HG02610 (cell line): ENCODE data around the gene CNR2.
"Not testable (repeated sequence)": the region's sequence is repeated elsewhere in the genome, so short reads cannot be mapped to it uniquely, and the experiment has no call there.

Source experiments
- ATAC-seq: cut with Tn5 transposase; IDR thresholded peaks from one replicate; pipeline ENCODE4 v1.9.1; 2021; ENCODE audit warnings: mild to moderate bottlenecking, moderate library complexity; ENCODE audit not compliant: unreplicated experiment

CNR2 gene

GRCh38 chr1:23838401-23838866, 74.7 kb downstream of the CNR2 start:
- peak; percentile 62 for ATAC-seq

GRCh38 chr1:23837908-23838307, 75.3 kb downstream of the CNR2 start:
- no peak for ATAC-seq

GRCh38 chr1:23836037-23836436, 77.1 kb downstream of the CNR2 start:
- ATAC-seq, result no peak

- ATAC-seq, result not testable (repeated sequence)
Measured at GRCh38 chr1:23834156-23834555, 79.0 kb downstream of the CNR2 start.

- ATAC-seq, result no peak
Measured at GRCh38 chr1:23827717-23828116, 85.4 kb downstream of the CNR2 start.

GRCh38 chr1:23826590-23826989, 86.6 kb downstream of the CNR2 start:
- not testable (repeated sequence) for ATAC-seq

- peak; percentile 41 for ATAC-seq
Measured at GRCh38 chr1:23825762-23826522, 87.2 kb downstream of the CNR2 start.

- peak; percentile 82 for ATAC-seq
Measured at GRCh38 chr1:23825076-23825761, 87.9 kb downstream of the CNR2 start, which contains the start of gene HMGCL. HMGCL (minus strand) TSS chr1:23825429; CDS start chr1:23825415, 14 bp downstream.

- ATAC-seq, result no peak
Measured at GRCh38 chr1:23824711-23825075, 88.5 kb downstream of the CNR2 start.

GRCh38 chr1:23823767-23824166, 89.4 kb downstream of the CNR2 start:
- no peak for ATAC-seq
